HCT116 (cell line): Measurements from ENCODE around the gene ADORA1. TPM values are rescaled to one million over a fixed set of nuclear protein-coding genes. Genes with fewer than 3 reads are reported as not detected.

Experiments used
- ATAC-seq: fragments of 200-7000 bp; cut with Tn5 transposase; 2 replicates; pipeline ENCODE4 v1.9.1; 2020; ENCODE audit warnings: mild to moderate bottlenecking, moderate library complexity
- BruUV-seq: library from RNA; stranded (reverse); fragments of 400-500 nt; replicated peaks from 2 replicates; lab custom pipeline; 2021; lab: Mats Ljungman, UMichigan
- CTCF ChIA-PET: fragments of 300-600 bp; sonication (Branson Sonifier 250); formaldehyde crosslinking; loops from one replicate; lab custom pipeline; 2021; ENCODE audit warnings: antibody characterized with exemption; lab: Charles Lee
- POLR2A ChIA-PET: fragments of 300-600, 350-600 bp; sonication (Branson Sonifier 250); formaldehyde crosslinking; loops from one replicate; lab custom pipeline; 2021; ENCODE audit warnings: antibody characterized with exemption; lab: Charles Lee
- RAD21 ChIA-PET, 2 experiments: fragments of 300-600 bp; sonication (Branson Sonifier 250); formaldehyde crosslinking; loops; one replicate each; lab custom pipeline; 2023; ENCODE audit warnings: low total read pairs in 2 of 2; ENCODE audit not compliant: uncharacterized antibody in 2 of 2, unreplicated experiment in 2 of 2, low non-redundant PET in 1 of 2; lab: Charles Lee
- DNase-seq: peaks from one replicate; pipeline ENCODE4 v3.0.0-alpha.2; 2010; ENCODE audit warnings: low read depth, low spot score
- H2AFZ ChIP-seq: fragments of 200-600 bp; shearing (Covaris generic), sonication (generic); 2 replicates; pipeline ENCODE4 v1.6.1; 2017; ENCODE audit warnings: low read depth, mixed run types, mixed read lengths, antibody characterized with exemption, low read length; ENCODE audit not compliant: poor library complexity, severe bottlenecking
- H3K27ac ChIP-seq: 2 replicates; pipeline ENCODE4 v1.5.1; 2012; ENCODE audit warnings: low read depth, low read length
- H3K27me3 ChIP-seq: fragments of 200-600 bp; sonication (generic); 2 replicates; pipeline ENCODE4 v1.6.1; 2016; ENCODE audit warnings: mixed run types, low read length, mixed read lengths; ENCODE audit not compliant: insufficient read depth
- H3K36me3 ChIP-seq, 2 experiments: fragments of 200-500 bp in 1 of 2; fragments of 200-600 bp in 1 of 2; sonication (Bioruptor generic) in 1 of 2; sonication (generic) in 1 of 2; 2 replicates each; pipeline versions ENCODE4 v1.5.1 to v1.6.1; 2014 to 2016; ENCODE audit warnings: low read length in 2 of 2, inconsistent platforms in 1 of 2, mixed read lengths in 1 of 2, mixed run types in 1 of 2; ENCODE audit not compliant: insufficient read depth in 2 of 2, control insufficient read depth in 1 of 2
- H3K4me1 ChIP-seq, 2 experiments: fragments of 200-600 bp in 1 of 2; sonication (generic) in 1 of 2; 2 replicates each; pipeline versions ENCODE4 v1.5.1 to v1.6.1; 2012 to 2017; ENCODE audit warnings: low read length in 2 of 2, inconsistent platforms in 1 of 2, mild to moderate bottlenecking in 1 of 2, mixed read lengths in 1 of 2, mixed run types in 1 of 2, moderate library complexity in 1 of 2; ENCODE audit not compliant: insufficient read depth in 2 of 2, control insufficient read depth in 1 of 2
- H3K4me2 ChIP-seq: fragments of 200-600 bp; sonication (generic); 2 replicates; pipeline ENCODE4 v1.6.1; 2017; ENCODE audit warnings: mixed run types, low read length, mixed read lengths
- H3K4me3 ChIP-seq, 2 experiments: fragments of 200-600 bp in 1 of 2; sonication (generic) in 1 of 2; replicated peaks in 1 of 2; 2 replicates each; pipeline ENCODE4 v1.5.1; 2011 to 2016; ENCODE audit warnings: low read length in 2 of 2, control low read depth in 1 of 2, low read depth in 1 of 2, mild to moderate bottlenecking in 1 of 2, mixed read lengths in 1 of 2, mixed run types in 1 of 2
- H3K79me2 ChIP-seq: fragments of 200-600 bp; sonication (generic); 2 replicates; pipeline ENCODE4 v1.6.1; 2017; ENCODE audit warnings: mild to moderate bottlenecking, mixed run types, low read length, moderate library complexity, mixed read lengths; ENCODE audit not compliant: insufficient read depth
- H3K9ac ChIP-seq: fragments of 200-600 bp; sonication (generic); 2 replicates; pipeline ENCODE4 v1.6.1; 2016; ENCODE audit warnings: low read length, mixed read lengths
- H3K9me2 ChIP-seq: fragments of 200-600 bp; sonication (generic), shearing (Covaris generic); 2 replicates; pipeline ENCODE4 v1.6.1; 2017; ENCODE audit warnings: mixed run types, mild to moderate bottlenecking, moderate library complexity; ENCODE audit not compliant: insufficient read depth
- H3K9me3 ChIP-seq, 2 experiments: fragments of 200-500 bp in 1 of 2; fragments of 200-600 bp in 1 of 2; sonication (Bioruptor generic) in 1 of 2; sonication (generic) in 1 of 2; 2 replicates each; pipeline ENCODE4 v1.6.1; 2014 to 2017; ENCODE audit warnings: low read length in 2 of 2, mixed read lengths in 2 of 2, inconsistent platforms in 1 of 2, low read depth in 1 of 2, mild to moderate bottlenecking in 1 of 2, mixed run types in 1 of 2, moderate library complexity in 1 of 2; ENCODE audit not compliant: control insufficient read depth in 1 of 2, insufficient read depth in 1 of 2
- H4K20me1 ChIP-seq: fragments of 200-600 bp; sonication (generic), shearing (Covaris generic); 2 replicates; pipeline ENCODE4 v1.6.1; 2017; ENCODE audit warnings: mixed run types, mild to moderate bottlenecking, moderate library complexity; ENCODE audit not compliant: insufficient read depth
- CBX3 ChIP-seq: IDR thresholded peaks from 2 replicates; pipeline ENCODE4 v1.6.1; 2012; ENCODE audit warnings: low read depth
- EGR1 ChIP-seq: IDR thresholded peaks from 2 replicates; pipeline ENCODE4 v1.6.1; 2012; ENCODE audit warnings: low read depth
- ELF1 ChIP-seq: IDR thresholded peaks from 2 replicates; pipeline ENCODE4 v1.6.1; 2012; ENCODE audit warnings: low read depth, borderline replicate concordance
- EZH2phosphoT487 ChIP-seq: fragments of 200-600 bp; IDR thresholded peaks from 2 replicates; pipeline ENCODE4 v1.6.1; 2018; ENCODE audit warnings: antibody characterized with exemption, borderline replicate concordance
- FOSL1 ChIP-seq: IDR thresholded peaks from 2 replicates; pipeline ENCODE4 v1.6.1; 2012; ENCODE audit warnings: low read depth
- POLR2A ChIP-seq: IDR thresholded peaks from 2 replicates; pipeline ENCODE4 v1.7.0; 2011; ENCODE audit warnings: borderline replicate concordance; ENCODE audit not compliant: insufficient read depth, insufficient read length; ENCODE audit errors: extremely low read depth
- POLR2AphosphoS5 ChIP-seq: IDR thresholded peaks from 2 replicates; pipeline ENCODE4 v1.6.1; 2011; ENCODE audit warnings: mild to moderate bottlenecking, low read depth, low read length, moderate library complexity
- RAD21 ChIP-seq: IDR thresholded peaks from 2 replicates; pipeline ENCODE4 v1.6.1; 2012; ENCODE audit warnings: low read depth, mild to moderate bottlenecking
- REST ChIP-seq: IDR thresholded peaks from 2 replicates; pipeline ENCODE4 v1.6.1; 2012; ENCODE audit warnings: low read depth
- SP1 ChIP-seq: IDR thresholded peaks from 2 replicates; pipeline ENCODE4 v1.6.1; 2012; ENCODE audit warnings: low read depth
- TCF7L2 ChIP-seq: IDR thresholded peaks from 2 replicates; pipeline ENCODE4 v1.7.0; 2011; ENCODE audit warnings: borderline replicate concordance, inconsistent platforms; ENCODE audit not compliant: insufficient read depth, insufficient read length; ENCODE audit errors: extremely low read depth
- YY1 ChIP-seq: IDR thresholded peaks from 2 replicates; pipeline ENCODE4 v1.6.1; 2011; ENCODE audit warnings: low read length, low read depth, moderate library complexity, mild to moderate bottlenecking; ENCODE audit not compliant: insufficient replicate concordance; ENCODE audit errors: extremely low read depth
- intact Hi-C: fragments of 100-400 bp; cut with micrococcal nuclease; formaldehyde crosslinking; loops from 2 replicates; pipeline ENCODE4 v1.10.0; 2022
- total RNA-seq: library from RNA; stranded (reverse); gene quantifications from one replicate; pipeline ENCODE4 v1.2.1, GENCODE V29; 2021; ENCODE audit not compliant: unreplicated experiment
- TF ChIP-seq, protein P1 (sequence below): IDR thresholded peaks from 2 replicates; pipeline ENCODE4 v1.6.1; 2011; ENCODE audit warnings: mild to moderate bottlenecking, low read length, moderate library complexity; ENCODE audit not compliant: insufficient replicate concordance; ENCODE audit errors: extremely low read depth

Gene ADORA1
- total RNA-seq, 1 experiment from 2014 or later: 2.8 TPM

DNA sequence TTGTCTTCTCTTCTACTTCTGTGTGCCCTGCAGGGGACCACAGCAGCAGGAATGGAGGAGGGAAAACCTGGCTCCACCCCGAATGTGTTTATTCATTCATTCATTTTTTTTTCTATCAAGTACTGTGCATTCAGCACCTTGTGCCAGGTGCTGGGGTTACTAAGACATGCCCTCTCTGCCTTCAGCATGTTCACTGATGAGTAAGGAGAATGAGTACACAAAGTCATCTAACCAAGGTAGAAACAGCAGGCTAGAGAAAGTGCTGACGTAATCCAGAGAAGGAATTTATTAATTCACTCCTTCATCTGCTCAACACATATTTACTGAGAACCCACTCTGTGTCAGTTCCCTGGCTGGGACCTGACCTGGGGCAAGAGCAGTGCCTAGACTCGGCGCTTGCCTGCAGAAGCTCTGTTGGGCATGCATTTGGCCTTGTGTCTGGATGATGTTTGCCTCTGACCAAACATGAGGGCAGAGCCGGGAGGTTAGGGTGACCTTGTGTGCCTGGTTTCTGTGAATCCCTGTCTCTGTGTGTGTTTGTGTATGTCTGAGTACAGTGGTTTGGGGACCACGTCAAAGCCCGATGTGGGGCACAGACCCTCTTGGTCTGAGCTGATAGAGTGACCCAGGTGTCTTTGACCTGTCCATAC lies 38.4 kb upstream of the ADORA1 start:
- Histone ChIP-seq H3K4me1 (peaks cover 0 to 6% of the 10 kb centered on the region in 2 experiments; a peak in 1 of 4 replicates), H3K9me2 (no peaks in the 10 kb centered on the region), H2AFZ (no peak overlapping the region), H3K9ac (no peak overlapping the region), H3K9me3 (peaks cover 0 to 2% of the 10 kb centered on the region in 2 experiments; a peak in 1 of 4 replicates), H3K4me3 (no peak overlapping the region), H3K36me3 (no peaks in the 10 kb centered on the region), H3K27me3 (no peaks in the 10 kb centered on the region), H3K27ac (no peak overlapping the region), H3K79me2 (no peaks in the 10 kb centered on the region), H3K4me2 (no peak overlapping the region), H4K20me1 (no peaks in the 10 kb centered on the region)
- RAD21 ChIA-PET: interaction anchor here in 1 of 2 experiments (0.7 kb wide), 1 partner anchor 191 kb away, joined by 3 read pairs; no protein-coding TSS in a partner anchor
- CTCF ChIA-PET: no interaction called here
- ATAC-seq: no peak
- DNase-seq: no peak
- POLR2A ChIA-PET: no interaction called here
- BruUV-seq: no TSS peak
- intact Hi-C loops: no loop called here
- no peak for TF ChIP-seq SP1
- no peak for TF ChIP-seq EGR1
- TF ChIP-seq POLR2AphosphoS5: no peak
- no peak for TF ChIP-seq ELF1
- TF ChIP-seq POLR2A: no peak
- TF ChIP-seq REST: no peak
- no peak for TF ChIP-seq TCF7L2
- no peak for TF ChIP-seq RAD21
- no peak for TF ChIP-seq CBX3
- TF ChIP-seq EZH2phosphoT487: no peak
- TF ChIP-seq FOSL1: no peak
- TF ChIP-seq, protein P1, sequence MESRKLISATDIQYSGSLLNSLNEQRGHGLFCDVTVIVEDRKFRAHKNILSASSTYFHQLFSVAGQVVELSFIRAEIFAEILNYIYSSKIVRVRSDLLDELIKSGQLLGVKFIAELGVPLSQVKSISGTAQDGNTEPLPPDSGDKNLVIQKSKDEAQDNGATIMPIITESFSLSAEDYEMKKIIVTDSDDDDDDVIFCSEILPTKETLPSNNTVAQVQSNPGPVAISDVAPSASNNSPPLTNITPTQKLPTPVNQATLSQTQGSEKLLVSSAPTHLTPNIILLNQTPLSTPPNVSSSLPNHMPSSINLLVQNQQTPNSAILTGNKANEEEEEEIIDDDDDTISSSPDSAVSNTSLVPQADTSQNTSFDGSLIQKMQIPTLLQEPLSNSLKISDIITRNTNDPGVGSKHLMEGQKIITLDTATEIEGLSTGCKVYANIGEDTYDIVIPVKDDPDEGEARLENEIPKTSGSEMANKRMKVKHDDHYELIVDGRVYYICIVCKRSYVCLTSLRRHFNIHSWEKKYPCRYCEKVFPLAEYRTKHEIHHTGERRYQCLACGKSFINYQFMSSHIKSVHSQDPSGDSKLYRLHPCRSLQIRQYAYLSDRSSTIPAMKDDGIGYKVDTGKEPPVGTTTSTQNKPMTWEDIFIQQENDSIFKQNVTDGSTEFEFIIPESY: no peak
- TF ChIP-seq YY1: no peak
